HG03103 (cell line): ENCODE results near the gene CRNN.

ENCODE experiments used
- ATAC-seq: cut with Tn5 transposase; IDR thresholded peaks from one replicate; pipeline ENCODE4 v1.9.1; 2021; ENCODE audit warnings: low read depth; ENCODE audit not compliant: unreplicated experiment

The CRNN gene

DNA sequence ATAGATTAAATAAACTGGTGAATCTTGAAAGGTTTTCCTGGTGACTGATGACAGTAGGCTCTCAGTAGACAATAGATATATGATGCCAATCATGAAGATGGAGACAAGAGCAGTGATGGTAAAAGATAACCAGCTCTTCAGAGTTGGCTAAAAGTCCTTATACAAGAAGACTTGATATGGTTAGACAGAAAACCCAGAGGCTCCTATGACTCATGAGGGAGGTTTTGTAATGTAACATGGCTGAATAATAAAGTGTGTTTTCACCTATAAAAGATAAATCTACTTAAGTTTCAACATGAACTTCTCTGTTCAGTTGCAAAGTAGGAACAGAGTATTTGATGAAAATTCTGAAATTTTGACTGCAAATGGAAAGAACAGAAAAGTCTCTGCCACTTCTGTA is 12.7 kb upstream of the CRNN start:
- ATAC-seq = no peak

DNA sequence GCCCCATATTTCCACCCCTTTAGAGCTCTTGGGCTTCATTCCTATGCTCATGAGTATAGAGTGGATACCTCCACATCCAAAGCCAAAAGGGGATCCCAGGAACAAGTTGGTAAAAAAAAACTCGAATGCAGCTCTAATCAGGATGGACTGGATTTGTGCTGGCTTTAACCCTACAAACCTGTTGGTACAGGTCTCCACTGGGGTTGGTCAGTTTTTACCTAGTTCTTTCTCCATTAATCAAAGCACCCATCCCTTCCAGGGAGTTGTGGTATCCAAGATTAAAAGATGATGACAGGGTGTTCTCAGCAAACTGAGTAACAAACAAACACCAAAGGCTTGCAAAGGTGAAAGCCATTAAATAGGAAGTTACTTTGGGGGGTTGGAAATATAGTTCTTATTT is 5.9 kb upstream of the CRNN start:
- ATAC-seq = no peak

DNA sequence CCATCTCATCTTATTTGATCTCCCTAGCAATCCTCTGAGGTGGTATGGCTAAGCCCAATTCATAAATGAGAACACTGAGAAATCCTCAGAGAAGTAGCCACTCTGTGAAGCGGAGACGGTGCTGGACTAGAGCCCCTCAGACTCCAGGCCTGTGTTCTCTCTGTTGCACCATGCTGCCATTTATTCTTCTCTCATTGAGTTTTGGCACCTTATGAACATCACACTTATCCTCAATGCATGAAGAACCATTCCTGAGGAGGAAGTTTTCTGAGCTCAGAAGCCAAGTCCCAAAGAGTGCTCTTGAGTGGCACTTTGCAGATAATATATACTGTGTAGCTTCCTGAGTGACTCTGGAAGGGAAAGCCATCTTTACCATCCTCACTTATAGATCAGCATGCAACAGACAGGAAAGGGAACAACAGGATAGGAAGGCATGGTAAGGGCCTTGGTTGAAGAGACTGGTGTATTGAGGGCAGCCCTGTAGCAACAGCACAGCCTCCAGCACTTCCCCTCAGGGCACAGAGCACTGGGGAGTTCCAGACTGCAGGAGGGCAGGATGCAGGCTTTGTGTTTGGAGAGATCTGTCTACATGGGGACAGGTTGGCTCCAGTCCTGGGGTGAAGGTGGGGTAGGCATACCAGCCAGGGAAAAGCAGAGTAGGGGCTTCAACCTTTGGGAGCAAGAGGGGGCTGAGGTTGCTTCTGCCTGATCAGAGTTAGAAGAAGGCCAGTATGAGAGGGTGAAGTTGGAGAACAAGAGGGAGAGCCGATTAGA is 1.6 kb upstream of the CRNN start:
- no peak for ATAC-seq

DNA sequence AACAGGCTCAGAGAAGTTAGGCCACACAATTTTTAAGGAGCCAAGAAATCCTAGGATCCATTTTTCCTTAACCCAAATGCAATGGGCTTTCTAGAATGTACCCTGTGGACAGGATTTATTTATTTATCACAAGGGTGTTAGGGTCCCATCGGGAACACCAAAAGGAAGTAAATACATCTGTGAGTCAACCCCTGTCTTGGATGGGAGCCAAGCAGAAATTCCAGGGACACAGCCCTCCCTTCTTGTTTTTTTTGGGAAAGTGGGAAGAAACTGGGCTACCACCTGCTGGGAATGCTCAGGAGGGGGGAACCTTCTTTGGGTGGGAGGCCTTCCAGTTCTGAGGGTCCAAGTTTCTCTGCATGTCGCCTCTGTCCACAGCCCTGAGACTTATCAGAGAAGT is 1.3 kb downstream of the CRNN start:
- ATAC-seq = no peak

DNA sequence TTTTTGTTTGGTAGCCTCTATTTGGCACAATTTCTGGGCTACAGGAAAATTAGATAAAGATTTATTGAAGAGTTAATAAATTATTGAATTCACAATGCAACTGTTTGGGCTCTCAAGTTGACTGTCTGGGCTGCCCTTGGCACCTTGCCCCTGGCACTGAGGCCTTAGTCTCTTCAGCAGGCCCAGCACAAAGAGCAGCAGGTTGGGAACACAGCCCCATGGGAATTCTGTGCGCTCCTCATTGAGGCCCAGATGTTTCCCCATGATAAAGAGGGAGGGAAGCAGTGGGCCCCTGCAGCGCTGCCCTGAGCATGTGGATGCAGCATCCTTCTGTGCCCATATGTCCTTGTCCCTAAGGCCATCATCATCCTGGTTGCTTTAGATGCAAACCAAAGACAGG is 2.9 kb downstream of the CRNN start:
- ATAC-seq = no peak

DNA sequence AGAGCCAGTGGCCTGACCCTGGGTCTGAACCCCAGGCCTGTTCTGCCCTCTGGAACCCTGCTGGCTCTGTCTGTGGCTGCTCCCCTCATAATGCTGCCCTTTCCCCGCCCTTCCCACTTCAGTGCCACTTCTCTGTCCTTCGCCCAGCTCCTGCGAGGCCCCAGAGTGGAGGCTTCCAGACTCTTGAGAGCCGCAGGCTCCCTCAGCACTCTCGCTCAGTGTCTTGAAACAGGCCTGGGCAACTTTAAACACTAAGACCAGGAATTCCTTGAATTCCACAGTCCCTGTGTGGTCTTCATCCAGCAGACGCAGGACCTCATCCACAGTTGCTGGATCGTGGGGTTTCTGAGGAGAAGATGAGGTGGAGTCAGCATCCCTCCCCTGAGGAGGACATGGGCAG is 3.5 kb downstream of the CRNN start:
- no peak for ATAC-seq

DNA sequence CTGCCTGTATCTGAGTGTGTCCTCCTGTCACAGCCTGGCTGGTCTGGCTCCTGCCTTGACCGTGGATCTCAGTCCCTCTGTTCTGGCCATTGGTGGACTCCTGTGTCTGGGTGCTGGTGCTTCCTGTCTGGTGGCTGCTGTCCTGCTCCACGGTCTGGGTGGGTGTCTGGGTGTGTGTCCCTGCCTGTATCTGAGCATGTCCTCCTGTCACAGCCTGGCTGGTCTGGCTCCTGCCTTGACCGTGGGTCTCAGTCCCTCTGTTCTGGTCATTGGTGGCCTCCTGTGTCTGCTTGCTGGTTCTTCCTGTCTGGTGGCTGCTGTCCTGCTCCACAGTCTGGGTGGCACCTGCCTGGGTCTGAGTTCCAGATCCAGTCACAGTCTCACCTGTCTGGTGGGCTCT is 4.0 kb downstream of the CRNN start:
- ATAC-seq = no peak

DNA sequence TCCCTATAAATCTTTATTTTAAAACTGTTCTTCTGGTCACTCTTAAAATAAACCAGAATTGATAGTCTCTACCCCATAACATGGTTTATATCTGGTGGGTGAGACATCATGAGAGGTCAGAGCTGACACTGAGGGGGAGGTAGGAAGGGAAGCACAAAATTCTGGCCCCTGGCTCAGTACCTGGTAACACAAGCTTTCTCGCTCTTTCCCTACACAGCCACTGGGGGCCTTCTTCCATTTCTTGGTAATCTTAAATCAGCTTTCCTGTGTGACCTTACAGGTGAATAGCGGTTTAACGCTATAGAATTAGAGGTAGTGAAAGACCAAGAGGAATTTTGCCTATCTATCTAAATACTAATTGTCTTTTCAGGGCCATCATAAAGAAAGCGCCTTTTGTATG is 5.4 kb downstream of the CRNN start:
- no peak for ATAC-seq

DNA sequence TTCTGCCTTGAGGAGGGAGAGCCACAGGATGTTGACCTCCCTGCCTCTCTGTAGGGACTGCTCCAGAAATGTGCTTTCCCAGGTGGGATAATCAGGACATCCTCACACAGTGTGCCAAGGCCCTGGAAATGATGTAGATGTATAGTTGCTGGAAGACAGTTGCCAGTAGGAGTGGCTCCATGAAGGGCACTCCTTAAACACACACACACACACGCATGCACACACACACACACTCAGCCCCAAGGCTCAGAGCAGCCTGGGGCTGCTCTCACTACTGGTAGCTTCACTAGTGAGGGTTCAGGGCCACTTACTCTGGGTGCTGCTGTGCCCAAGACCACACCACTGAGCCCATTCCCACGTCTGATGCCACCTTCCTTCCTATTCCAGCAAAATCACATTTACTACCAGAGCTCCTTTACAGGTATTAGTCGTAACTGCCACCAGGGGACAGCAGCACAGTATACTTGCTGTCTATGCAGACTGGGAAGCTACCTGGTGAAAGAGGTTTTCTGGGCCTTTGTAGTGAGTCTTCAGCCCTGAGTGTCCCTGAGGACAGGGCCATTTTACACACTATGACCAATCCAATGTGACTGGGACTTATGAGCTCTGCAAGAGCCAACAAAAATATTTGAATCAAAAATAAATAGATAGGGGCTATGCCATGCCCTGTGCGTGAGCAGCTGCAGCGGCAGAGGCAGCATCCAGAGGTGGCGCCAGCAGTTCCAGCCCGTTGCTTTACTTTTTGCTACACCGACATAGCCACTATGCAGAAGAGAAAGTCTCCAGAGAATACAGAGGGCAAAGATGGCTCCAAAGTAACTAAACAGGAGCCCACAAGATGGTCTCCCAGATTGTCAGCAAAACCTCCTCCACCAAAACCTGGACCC is 15.0 kb downstream of the CRNN start:
- no peak for ATAC-seq

DNA sequence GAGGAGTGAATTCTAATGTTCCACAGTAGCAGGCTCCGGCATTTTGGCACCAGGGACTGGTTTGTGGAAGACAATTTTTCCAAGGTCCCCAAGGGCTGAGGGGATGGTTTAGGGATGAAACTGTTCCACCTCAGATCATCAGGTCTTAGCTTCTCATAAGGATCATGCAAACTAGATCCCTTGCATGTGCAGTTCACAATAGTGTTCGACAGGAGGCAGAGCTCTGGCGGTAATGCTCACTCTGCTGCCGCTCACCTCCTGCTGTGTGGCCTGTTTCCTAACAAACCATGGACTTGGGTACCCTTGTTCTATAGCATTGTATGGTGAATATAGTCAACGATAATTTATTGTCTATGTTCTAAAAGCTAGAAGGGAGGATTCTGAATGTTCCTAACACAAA is 16.6 kb downstream of the CRNN start:
- ATAC-seq = no peak

DNA sequence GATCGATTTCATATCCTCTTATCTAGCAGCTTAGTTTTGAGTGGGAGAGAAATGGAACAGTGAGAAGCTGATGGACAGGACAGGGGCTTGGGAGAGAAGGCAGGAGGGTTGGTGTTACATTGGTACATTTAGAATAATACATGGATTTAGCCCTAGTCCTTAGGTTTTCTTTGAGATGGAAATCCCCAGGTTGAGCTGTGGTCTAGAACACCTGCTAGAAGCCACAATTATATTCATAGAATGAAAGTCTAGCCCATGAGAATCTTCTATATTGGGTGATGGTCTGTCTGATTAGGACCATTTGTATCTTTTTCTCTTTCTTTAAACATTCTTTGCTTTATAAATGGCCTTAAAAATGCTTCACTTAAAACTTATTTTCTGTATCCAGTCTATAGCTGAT is 19.9 kb downstream of the CRNN start:
- no peak for ATAC-seq

DNA sequence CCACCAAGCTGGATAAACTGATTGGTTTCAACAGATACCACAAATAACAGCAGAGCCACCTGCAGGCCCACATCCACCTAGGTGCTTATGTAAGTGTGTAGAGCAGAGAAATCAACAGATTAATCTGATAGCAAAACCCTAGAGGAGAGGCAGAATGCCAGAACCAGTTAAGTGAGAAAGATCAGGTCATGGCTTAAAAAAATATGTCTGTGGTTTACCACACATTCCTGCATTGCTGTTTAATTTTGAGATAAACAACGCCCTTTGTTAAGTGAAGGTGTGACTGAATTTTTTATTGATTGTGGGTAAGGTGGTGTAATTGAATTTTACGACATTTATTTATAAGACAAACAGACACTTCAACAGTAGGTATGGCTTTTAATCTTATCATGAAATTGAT is 21.2 kb downstream of the CRNN start:
- ATAC-seq = no peak

DNA sequence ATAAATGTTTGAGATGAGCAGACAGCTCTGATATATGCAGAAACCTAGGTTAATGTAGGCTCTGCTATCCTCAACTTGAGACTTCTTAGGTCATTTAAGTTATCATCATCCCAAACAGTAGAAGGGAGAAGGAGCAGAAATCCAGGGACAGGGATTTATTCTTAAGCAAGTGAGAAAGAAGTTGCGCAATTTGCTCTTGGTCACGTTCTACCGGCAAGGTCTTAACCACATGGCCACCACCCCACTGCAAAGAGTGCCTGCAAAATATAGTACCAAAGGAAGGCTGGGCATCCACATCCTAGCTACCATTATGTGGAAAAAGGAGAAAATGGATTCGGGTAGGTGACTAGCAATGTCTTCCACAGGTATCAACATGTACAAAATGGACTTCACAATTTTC is 25.2 kb downstream of the CRNN start:
- ATAC-seq = no peak

DNA sequence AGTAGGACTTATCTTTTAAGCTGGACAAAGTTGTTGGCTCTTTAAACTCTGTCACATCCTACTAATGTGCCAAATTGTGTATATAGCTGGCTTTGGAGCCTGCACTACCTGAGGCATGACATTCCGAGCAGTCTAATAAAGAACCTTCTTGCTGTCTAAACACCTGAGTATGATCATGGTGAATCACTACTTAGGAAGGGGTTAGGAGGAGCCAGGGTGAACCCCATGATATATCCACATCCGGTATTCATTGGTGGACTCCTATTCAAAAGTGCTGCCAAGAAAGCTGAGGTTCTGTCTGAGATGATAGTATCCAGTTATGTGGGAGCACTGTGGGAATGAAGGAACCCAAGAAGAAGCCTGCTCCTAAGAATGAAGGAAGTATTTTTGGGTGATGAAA is 27.1 kb downstream of the CRNN start:
- ATAC-seq = no peak

DNA sequence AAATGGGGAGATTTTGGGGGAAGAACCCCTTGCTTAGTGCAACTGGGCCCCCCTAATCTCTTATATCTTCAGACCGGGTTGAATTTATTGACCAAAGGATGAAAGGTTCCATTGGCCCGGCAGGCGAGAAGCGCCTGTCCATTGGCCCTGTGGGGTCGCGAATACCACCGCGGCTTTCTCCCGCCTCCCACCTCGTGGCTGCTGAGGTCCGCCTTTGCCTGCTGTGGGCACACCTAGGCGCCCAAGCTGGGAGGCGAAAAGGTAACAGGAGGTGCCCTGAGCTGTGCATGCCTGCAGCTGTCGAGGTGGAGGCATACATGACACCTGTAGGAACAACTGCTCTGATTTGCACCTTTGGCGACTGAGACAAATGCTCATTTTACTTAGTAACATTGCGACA is 33.1 kb downstream of the CRNN start:
- no peak for ATAC-seq

DNA sequence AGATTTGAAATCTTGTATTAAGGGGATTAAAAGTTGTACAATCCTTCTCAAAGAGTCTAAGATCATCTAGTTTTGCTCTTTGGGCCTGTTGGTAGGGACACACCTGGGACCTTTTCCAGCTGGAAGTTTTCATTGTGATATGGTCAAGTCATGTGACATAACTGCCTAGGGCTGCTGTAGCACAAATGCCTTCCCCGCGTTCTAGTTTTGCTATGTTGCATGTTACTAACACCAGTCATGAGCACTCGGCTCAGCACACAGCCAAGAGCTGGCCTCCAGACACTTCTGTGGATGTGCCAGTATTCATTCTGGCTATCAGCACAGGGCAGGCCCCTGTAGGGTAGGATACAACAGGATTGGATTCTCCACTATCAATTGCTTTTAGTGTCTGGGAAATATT is 39.6 kb downstream of the CRNN start:
- no peak for ATAC-seq

DNA sequence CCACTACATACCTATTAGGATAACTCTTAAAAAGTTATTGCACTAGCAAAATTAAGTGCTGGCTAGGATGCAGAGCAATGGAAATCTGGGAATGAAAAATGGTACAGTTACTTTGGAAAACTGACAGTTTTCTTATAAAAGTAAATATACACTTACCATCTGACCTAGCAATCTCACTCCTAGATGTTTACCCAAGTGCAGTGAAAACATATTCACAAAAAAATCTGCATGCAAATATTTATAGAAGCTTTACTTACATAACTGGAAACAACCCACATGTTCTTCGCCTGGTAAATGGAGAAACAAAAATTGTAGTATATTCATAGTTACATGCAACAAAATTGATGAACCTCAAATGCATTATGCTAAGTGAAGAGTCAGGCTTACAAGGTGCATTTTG is 41.4 kb downstream of the CRNN start:
- no peak for ATAC-seq

DNA sequence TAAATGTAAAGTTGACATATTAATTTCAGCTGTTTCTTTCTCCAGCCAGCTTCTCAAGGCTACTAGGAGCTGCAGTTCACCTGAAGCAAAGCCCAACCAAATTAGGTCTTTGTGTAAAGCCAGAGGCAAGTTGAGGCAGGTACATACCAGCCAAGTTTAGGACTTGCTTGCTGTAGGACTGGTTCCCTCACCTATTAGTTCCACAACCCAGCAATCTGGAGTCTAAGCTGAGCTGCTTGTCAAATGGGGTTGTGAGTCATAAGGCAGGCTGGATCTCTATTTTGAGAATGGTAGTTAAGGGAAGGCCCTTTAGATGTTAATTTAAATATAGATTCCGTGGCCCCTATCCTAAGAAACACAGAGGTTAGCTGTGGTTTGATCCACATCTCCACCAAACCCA is 46.6 kb downstream of the CRNN start:
- ATAC-seq = no peak

DNA sequence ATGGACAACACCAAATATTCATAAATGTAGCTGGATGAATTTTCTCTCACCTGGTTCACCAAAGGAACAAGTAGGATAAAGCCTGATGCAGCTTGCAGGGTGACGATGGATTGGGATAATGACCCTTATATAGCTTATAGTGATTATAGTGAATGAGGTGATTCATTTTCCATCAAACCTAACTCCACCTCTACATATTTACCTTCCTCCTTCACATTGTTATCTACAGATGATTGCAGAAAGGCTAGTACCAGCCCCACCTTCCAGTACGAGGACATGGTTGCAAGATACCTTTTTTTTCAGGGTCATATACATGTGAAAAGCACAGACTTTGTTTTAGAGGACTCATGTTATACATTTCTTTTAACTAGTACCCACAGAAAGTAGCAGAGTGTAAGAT is 54.2 kb downstream of the CRNN start, which contains the start of gene FLG2:
Gene FLG2, minus strand, starts transcription at position 101 of the 400 bp plus-strand sequence. CDS start 1,122 bp downstream, outside the sequence.
- ATAC-seq = no peak
